Kidney glomerular epithelial cell (primary cell): ENCODE data around the gene GNA15.

Source experiments
- DNase-seq: peaks from one replicate; lab custom pipeline; 2025; lab: John Stamatoyannopoulos, UW

GNA15 gene

DNA sequence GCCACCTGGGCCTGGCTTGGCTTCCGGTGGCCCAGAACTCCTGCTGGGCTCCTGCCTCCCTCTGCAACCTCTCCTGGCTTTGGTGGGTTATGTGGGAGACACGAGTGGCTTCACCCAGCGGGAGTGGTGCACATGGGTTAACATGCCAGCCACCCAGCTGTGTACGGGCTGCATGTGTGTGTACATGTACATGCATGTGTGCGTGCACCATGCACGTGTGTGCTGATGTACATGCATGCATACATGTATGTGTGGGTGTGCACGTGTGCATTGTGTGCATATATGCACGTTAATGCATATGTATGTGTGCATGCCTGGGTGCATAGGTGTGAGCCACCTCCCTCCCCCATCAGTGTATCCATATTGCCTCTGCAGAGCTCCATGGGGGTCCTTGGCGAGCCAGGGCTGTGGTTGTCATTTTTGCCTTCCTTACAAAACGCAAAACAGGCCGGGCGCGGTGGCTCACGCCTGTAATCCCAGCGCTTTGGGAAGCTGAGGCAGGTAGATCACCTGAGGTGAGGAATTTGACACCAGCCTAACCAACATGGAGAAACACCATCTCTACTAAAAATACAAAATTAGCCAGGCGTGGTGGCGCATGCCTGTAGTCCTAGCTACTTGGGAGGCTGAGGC lies 29.2 kb upstream of the GNA15 start:
- no peak for DNase-seq

DNA sequence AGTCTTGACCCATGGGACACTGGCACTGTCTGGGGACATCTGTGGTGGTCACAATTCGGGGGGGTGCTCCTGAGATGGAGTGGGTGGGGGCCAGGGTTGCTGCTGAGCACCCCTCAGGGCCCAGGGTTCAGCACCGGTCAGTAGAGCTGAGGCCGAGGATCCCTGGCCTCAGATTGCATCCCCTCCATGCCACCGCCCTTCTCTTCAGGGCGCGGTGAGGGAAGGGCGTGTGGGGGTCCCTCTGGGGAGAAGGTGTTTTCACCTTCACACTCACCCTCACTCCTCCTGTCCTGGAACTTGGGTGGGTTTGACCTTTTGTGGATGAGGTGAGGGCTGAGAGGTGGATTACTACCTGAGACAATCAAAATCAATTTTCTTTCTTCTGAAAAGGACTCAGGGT lies 28.2 kb upstream of the GNA15 start:
- DNase-seq, result no peak

DNA sequence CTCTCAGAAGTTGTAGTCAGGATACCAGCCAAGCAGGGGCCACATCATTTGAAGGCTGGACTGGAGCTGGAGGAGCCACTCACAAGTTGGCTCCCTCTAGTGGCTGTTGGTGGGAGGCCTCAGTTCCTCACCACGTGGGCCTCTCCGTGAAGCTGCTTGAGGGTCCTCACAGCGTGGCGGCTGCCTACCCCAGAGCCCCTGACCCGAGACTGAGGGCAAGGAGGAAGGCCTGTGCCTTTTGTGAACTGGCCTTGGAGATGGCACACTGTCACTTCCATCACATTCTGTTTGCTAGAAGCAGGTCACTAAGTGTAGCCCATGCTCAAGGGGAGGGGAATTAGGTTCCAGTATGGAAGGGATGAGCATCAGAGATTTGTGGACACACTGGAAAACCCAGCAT lies 27.1 kb upstream of the GNA15 start:
- peak; percentile 48 for DNase-seq

DNA sequence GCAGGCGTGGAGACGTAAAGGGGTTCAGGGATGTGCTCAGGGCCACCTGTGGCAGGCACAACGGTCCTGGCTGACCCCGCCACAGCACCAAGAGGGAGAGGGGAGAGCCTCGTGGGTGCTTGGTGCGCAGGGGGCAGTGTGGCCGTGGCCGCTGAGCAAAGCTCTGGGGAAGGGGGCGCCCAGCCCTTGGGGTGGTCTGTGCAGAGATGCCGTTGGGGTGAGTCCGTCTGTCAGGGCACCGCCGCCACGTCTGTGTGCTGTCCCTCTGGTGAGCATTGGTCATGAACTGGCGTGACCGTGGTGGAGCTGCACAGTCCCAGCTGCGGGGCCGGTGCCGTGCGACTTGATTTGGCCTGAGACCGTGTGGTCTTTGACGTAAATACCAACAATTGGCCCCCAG lies 26.3 kb upstream of the GNA15 start:
- no peak for DNase-seq

DNA sequence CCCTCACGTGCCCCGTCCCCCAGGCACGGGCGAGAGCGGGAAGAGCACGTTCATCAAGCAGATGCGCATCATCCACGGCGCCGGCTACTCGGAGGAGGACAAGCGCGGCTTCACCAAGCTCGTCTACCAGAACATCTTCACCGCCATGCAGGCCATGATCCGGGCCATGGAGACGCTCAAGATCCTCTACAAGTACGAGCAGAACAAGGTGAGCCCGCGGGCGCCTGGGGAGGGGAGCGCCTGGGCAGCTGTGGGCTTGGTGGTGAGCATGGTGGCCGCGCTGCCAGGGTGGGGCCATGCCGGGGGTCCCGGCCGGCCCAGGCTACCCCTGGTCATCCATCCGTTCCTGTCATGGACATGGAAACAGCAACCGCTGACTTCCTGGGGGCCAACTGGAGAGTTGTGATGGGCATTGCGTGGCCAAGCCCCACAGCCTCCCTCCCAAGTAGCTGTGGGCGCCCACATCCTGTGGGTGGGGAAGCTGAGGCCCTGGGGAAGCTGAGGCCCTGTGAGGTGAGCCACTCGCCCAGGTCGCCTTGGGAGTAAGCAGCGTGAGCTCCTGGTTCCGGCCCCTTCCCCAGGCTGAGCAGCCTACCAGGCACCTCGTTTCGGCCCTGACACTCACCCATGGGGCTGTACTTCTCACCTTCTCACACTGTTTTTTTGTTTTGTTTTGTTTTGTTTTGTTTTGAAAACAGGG lies 25.6 kb upstream of the GNA15 start:
- DNase-seq, result no peak

DNA sequence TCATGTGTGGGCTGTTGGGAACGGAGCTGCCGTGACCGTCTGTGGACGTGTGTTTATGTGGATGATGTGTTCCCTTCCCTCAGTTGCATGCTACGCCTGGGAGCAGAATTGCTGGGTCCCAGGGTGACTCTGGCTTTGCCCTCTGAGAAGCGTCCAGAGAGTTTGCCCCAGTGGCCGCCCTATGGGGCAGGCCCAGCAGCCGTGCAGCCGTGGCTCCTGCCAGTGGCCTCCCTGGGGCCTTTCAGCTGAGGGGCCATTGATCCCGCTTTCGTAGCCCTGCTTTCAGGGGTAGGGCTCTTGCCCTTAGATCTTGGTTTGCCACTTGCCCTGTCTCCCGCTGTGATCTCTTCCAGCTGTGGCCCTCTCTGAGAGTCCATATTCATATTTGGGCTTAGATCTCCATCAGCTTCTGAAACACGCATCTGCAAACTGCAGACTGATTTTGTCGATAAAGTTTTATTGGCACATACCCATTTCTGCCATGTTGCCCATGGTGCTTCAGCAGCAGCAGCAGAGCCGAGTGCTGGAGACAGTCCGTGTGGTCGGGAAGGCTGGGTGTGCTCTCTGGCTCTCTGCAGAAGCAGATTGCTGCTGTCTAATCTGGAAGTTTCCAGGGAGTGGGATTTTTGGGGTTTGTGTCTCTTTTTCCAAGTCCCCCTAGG lies 24.1 kb upstream of the GNA15 start:
- DNase-seq, result no peak

DNA sequence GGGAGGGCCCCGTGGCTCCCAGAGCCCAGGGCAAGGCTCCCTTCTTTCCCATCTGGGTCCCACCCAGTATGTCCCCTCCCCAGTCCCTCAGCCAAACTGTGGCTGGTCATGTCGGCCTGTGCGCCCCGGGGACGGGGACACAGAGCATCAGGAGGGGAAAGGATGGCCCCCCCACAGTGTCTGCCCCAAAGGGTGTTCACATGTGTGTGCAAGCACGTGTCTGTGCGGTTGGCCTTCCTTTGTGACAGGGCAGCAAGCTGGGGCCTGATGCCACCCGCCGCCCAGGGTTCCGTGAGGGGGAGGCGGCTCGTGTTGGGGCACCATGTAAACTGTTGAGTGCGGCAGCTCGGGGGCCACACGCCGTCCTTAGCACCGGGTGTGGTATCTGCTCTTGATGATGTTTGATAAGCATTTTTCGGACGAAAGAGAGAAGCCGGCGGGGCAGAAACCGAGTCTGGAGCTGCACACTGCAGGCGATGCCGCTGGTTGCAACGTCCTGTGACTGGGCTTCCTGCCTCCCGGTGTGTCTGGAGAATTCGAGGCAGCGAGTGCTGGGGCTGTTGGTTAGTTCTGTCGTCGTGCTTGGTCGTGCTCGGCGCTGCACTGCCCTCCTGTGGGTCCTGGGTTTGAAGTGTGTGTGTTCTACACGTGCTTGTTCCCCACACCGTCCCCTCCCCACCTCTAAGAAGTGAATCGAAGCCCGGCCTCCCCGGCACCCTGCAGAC lies 23.3 kb upstream of the GNA15 start:
- DNase-seq, result no peak

DNA sequence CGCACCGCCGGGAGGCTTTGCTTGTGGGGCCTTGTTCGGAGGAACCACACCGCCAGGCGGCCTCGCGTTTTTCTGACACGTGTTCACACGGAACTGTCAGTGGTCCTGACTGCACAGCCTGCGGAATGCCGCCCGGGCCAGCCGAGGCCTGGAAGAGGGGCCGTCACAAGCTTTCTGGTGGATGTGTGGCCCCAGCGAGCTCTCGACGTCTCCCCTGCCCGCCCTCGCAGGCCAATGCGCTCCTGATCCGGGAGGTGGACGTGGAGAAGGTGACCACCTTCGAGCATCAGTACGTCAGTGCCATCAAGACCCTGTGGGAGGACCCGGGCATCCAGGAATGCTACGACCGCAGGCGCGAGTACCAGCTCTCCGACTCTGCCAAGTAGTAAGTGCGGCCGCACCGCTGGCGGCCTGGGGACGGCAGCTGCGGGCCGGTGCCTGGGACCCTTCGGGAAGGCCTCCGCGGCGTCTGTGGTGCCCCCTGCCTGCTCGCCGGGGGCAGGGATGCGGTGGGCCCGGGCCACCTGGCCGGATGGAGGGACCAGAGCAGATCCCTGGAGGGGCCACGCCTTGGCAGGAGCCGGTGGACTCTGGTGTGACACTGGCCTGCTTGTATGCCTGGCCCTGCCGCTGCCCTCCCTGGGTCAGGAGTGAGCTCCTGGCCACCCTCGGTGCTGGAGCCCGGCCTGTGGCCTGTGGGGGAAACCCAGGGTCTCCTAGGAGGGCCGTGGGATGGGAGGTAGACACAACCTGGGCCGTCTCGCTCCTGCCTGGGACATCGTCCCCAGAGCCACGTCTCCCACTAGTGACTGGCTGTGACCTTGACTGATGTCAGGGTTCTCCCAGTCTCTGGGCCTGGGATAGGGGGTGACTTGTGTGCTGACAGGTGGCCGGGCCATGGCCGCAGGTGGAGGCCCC lies 22.5 kb upstream of the GNA15 start:
- DNase-seq, result no peak

DNA sequence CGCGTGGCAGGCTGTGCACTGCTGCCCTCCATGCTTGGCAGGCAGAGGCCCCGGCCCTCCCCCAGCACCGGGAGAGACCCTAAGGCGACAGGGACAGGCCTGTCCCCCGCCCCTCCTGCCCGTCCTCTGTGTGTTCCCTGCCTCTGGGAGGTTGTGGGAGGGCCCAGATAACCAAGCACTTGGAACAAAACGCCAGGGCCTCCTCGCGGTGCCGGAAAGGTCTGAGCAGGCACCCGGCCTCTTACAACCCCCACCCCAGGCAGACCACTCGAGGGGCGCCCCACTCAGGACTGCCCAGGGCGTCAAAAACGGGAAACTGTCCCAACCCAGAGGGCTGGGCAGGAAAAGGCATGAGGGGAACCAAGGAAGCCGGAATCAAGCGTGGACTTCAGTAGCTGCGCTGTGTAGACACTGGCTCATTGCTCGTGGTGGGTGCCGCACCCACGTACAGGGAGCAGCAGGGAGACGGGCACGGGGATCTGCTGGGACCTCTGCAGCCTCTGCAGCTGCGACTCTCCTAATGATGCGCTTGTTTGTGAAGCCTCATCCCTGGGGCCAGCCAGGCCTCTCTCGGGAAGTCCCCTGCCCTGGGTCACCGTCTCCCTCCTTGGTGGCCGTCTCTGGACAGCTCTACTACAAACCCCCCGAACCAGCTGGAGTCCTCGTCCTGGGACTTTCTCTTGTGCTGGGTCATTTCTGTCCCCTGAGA lies 21.7 kb upstream of the GNA15 start:
- no peak for DNase-seq

DNA sequence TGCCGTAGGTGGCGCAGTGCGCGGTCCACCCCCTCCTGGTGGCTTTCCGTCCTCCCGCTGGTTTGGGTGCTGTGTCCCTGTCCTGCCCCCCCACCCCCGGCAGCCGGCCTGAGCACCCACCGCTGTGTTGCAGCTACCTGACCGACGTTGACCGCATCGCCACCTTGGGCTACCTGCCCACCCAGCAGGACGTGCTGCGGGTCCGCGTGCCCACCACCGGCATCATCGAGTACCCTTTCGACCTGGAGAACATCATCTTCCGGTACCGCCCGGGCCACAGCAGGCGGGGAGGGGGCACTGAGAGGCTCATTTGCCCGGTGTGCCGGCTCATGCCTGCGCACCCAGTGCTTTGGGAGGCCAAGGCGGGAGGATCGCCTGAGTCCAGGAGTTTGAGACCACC lies 21.0 kb upstream of the GNA15 start:
- no peak for DNase-seq

DNA sequence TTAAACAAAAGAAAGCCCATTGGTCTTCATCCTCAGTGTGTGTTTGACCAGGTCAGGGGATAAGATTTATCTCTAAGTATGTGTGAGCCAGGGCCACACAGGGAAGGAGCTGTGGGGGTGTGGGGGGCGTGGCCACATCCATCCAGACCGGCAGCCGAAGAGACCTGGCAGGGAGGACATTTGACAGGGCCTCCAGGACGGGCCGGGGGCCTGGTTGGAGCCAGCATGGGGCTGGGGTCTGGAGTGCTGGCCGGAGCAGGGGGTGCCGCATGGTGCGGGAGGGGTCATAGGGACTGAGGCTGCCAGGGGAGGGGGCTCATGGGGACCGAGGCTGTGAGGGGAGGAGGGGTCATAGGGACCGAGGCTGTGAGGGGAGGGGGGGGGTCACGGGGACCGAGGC lies 20.4 kb upstream of the GNA15 start:
- DNase-seq, result no peak

DNA sequence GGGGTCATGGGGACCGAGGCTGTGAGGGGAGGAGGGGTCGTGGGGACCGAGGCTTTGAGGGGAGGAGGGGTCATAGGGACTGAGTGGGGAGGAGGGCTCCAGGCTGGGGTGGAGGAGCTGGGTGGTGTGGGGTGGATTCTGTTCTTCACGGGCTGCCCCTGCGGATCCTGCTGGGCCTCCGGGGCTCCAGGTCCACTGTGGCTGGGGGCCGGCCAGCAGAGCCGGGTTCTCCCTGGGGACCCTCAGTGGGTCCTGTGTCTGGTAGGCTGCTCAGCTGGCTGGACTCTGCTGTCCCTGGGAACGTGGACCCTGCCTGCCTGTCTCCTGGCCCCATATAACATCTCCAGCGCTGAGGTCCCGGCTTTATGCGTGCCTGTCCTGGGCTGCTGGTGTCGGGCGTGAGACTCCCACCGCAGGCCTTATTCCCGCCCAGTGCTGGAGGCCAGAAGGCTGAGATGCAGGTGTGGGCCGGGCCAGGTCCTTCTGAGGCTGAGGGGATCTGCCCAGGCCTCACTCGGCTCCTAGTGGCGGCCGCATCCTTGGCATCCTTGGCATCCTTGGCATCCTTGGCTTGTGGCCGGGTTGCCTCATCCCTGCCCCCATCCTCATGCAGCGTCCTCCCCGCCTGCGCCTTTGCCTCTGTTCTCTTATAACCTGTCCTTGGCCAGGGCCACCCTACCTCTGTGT lies 19.8 kb upstream of the GNA15 start:
- DNase-seq, result peak; percentile 66

DNA sequence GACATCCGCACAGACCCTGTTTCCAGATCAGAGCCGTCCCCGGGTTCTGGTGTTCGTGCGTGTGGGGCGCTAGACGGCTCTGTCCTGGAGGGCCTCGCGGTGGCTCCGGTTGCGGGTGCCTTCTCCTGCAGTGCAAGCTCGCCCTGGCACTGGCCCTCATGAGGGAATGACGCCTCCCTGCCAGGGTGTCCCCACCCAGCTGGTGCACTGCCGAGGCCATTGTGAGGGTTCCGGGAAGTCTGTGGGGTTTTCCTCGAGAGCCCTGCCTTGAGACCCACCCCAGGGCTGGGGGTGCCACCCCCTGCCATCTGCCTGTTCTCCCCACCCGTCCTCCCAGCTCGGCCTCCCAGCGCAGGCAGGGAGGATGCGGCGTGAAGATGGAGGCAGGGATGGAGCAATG lies 19.2 kb upstream of the GNA15 start:
- DNase-seq, result no peak

DNA sequence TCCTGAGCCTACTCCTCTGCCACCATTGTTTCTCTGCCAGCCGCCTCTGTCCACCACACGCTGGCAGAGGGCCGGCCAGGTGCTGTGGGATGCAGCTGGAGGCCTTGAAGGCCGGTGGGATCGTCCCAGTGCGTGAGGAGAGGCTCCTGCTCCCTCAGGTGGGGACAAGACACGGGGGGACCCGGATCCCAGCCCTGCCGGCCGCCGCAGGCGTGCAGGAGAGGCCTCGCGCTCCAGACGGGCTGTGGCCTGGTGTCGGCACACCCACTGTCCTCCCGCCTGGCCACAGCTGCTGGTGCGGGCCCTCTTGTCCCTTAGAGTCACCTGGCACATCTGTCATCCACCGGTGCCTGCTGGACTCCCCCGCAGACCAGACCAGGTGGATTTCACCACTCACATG lies 18.1 kb upstream of the GNA15 start:
- DNase-seq, result no peak

DNA sequence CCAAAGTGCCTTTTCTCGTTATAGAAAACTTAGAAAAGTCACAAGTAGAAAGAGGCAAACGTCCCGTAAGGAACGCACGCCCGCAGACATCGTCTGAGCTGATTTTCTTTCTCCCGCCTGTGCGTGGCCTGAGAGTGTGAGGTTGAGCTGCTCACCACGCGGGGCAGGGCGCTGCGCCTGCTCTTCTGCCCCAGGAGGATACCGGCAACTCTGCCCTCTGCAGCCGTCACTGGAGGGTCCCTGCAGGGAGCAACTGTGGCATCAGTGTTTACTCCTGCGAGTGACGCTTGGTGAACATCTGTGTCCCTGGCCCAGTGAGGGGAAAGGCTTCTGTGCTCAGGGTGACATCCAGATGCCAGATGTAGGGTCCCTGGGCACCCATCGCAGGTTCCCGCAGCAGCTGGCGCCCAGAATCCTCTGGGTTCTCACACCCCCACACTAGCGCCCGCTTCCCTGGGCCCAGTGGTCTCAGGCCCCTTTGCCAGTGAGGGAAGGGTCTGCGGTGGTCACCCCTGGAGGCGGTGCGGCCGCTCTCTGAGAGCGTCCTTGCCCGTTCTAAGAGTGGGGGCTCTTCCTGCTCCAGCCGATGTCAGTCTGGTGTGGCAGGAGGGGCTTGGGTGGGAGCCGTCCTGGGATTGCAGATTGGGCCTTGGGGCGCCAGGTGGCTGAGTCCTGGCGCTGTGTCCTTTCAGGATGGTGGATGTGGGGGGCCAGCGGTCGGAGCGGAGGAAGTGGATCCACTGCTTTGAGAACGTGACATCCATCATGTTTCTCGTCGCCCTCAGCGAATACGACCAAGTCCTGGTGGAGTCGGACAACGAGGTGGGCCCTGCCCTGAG lies 17.4 kb upstream of the GNA15 start:
- DNase-seq, result no peak

DNA sequence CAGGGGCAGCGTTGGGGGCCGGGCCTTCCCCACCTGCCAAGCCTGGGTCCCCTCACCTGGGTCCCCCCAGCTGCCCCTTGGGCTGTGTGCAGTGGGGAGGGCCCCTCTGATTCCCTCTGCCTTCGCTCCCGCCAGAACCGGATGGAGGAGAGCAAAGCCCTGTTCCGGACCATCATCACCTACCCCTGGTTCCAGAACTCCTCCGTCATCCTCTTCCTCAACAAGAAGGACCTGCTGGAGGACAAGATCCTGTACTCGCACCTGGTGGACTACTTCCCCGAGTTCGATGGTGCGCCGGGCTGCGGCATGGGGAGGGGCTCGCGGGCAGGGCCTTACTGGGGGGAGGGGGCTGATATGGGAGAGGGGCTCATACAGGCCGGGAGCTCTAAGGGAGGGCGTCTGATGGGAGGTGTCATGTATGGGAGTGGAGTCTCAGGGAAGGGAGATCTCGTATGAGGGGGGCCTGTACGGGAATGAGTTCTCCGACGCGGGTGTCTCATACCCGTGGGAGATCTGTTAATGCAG lies 16.7 kb upstream of the GNA15 start:
- DNase-seq, result no peak

DNA sequence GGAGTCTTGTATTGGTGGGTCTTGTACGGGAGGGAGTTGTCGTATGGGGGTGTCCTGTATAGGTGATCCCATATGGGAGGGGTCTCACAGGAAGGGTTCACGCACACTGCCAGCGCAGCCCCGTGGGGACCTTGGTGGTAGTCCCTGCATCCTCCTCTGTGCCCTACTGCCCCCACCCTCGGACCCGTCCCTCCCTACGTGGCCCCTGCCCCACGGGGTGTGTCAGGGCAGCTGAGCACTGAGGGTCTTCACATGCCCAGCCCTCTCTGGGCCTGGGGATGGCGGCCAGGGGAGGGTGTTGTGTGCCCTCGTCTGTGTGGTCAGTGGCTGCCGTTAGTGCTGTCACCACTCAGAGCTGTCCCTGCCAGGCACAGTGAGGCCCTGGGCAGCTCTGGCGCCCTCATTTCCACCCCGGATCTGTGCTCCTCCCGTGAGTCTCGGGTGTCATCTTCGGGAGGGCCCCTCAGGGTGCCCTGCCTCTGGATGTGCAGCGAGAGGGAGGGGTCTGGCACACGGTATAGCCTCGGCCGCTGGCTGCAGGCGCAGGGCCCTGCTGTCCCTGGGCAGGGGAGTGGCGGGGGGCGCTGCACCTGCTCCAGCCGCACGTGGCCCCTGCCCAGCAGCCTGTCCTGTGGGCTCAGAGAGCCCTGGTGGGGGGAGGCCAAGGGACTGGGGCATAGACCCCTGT lies 16.0 kb upstream of the GNA15 start:
- DNase-seq, result no peak

DNA sequence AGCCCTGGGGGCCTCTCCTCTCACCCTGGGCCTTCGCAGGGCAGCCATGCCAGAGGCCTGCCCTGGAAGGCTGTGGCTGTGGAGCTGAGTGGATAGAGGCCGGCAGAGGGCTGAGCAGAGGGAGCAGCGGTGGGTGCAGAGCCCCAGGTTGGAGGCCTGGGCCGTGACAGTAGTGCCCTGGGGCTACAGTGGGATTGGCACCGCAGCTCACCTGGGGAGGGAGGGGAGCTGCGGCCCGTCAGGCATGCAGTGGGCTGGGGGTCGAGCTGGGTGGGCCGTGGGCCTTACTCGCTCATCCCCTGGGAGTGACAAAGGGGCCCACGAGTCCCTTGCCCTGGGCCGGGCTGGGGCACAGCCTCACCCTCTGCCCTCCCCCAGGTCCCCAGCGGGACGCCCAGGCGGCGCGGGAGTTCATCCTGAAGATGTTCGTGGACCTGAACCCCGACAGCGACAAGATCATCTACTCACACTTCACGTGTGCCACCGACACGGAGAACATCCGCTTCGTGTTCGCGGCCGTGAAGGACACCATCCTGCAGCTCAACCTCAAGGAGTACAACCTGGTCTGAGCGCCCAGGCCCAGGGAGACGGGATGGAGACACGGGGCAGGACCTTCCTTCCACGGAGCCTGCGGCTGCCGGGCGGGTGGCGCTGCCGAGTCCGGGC lies 15.1 kb upstream of the GNA15 start:
- DNase-seq, result no peak
